H9 (cell line): ENCODE data around the gene NEMP1. TPM values are rescaled to one million over a fixed set of nuclear protein-coding genes. Genes with fewer than 3 reads are reported as not detected.

ENCODE experiments used
- DNase-seq: peaks from one replicate; pipeline ENCODE4 v3.0.0-alpha.2; 2017
- H2AFZ ChIP-seq: one replicate; pipeline ENCODE4 v1.6.1; 2013; ENCODE audit warnings: mild to moderate bottlenecking, low read length, control low read depth, moderate library complexity
- H2AK5ac ChIP-seq: 2 replicates; pipeline ENCODE4 v1.6.1; 2013; ENCODE audit warnings: low read length, control low read depth, mixed read lengths; ENCODE audit not compliant: insufficient read length
- H2BK120ac ChIP-seq: one replicate; pipeline ENCODE4 v1.6.1; 2013; ENCODE audit warnings: low read depth, mild to moderate bottlenecking, low read length, control low read depth, inconsistent platforms; ENCODE audit not compliant: poor library complexity, severe bottlenecking
- H2BK12ac ChIP-seq: 2 replicates; pipeline ENCODE4 v1.6.1; 2013; ENCODE audit warnings: low read length, control low read depth, mixed read lengths, low read depth; ENCODE audit not compliant: insufficient read length
- H2BK15ac ChIP-seq: 2 replicates; pipeline ENCODE4 v1.6.1; 2013; ENCODE audit warnings: low read depth, low read length, control low read depth
- H2BK20ac ChIP-seq: one replicate; pipeline ENCODE4 v1.6.1; 2013; ENCODE audit warnings: low read depth, mild to moderate bottlenecking, low read length, control low read depth, inconsistent platforms; ENCODE audit not compliant: poor library complexity, severe bottlenecking
- H2BK5ac ChIP-seq: 2 replicates; pipeline ENCODE4 v1.6.1; 2013; ENCODE audit warnings: low read length, control low read depth, mixed read lengths; ENCODE audit not compliant: insufficient read length
- H3K14ac ChIP-seq: 2 replicates; pipeline ENCODE4 v1.6.1; 2013; ENCODE audit warnings: low read length, control low read depth; ENCODE audit not compliant: insufficient read depth
- H3K18ac ChIP-seq: 2 replicates; pipeline ENCODE4 v1.6.1; 2013; ENCODE audit warnings: low read depth, mild to moderate bottlenecking, mixed read lengths, low read length, control low read depth; ENCODE audit not compliant: insufficient read length
- H3K23ac ChIP-seq: 2 replicates; pipeline ENCODE4 v1.6.1; 2013; ENCODE audit warnings: low read length, control low read depth, mixed read lengths, low read depth; ENCODE audit not compliant: insufficient read length
- H3K23me2 ChIP-seq: 2 replicates; pipeline ENCODE4 v1.6.1; 2013; ENCODE audit warnings: low read depth, mild to moderate bottlenecking, mixed read lengths, low read length, control low read depth; ENCODE audit not compliant: insufficient read length, poor library complexity, severe bottlenecking
- H3K27ac ChIP-seq: 2 replicates; pipeline ENCODE4 v1.5.1; 2013; ENCODE audit warnings: low read length, control low read depth, mixed read lengths, low read depth; ENCODE audit not compliant: insufficient read length
- H3K27me3 ChIP-seq: 2 replicates; pipeline ENCODE4 v1.6.1; 2013; ENCODE audit warnings: low read length, control low read depth, inconsistent platforms; ENCODE audit not compliant: insufficient read depth
- H3K4ac ChIP-seq: 2 replicates; pipeline ENCODE4 v1.6.1; 2013; ENCODE audit warnings: low read depth, mild to moderate bottlenecking, control low read depth, inconsistent platforms, low read length, moderate library complexity
- H3K4me1 ChIP-seq: 2 replicates; pipeline ENCODE4 v1.6.1; 2013; ENCODE audit warnings: low read length, control low read depth, inconsistent platforms; ENCODE audit not compliant: insufficient read depth
- H3K4me2 ChIP-seq: 2 replicates; pipeline ENCODE4 v1.6.1; 2013; ENCODE audit warnings: low read length, control low read depth, mixed read lengths; ENCODE audit not compliant: insufficient read length, insufficient read depth
- H3K56ac ChIP-seq: 2 replicates; pipeline ENCODE4 v1.6.1; 2013; ENCODE audit warnings: low read depth, mild to moderate bottlenecking, mixed read lengths, low read length, control low read depth; ENCODE audit not compliant: insufficient read length
- H3K79me1 ChIP-seq: 2 replicates; pipeline ENCODE4 v1.6.1; 2013; ENCODE audit warnings: low read depth, mild to moderate bottlenecking, moderate library complexity, low read length, control low read depth, inconsistent platforms; ENCODE audit not compliant: insufficient read depth, poor library complexity, severe bottlenecking
- H3K79me2 ChIP-seq: 2 replicates; pipeline ENCODE4 v1.6.1; 2013; ENCODE audit warnings: low read length, control low read depth, inconsistent platforms; ENCODE audit not compliant: insufficient read depth
- H3K9ac ChIP-seq: 2 replicates; pipeline ENCODE4 v1.6.1; 2013; ENCODE audit warnings: low read length, control low read depth, mixed read lengths; ENCODE audit not compliant: insufficient read length; ENCODE audit errors: extremely low read depth
- H3K9me3 ChIP-seq: one replicate; pipeline ENCODE4 v1.6.1; 2013; ENCODE audit warnings: low read depth, low read length, inconsistent platforms; ENCODE audit not compliant: control insufficient read depth
- H3T11ph ChIP-seq: one replicate; pipeline ENCODE4 v1.6.1; 2013; ENCODE audit warnings: mild to moderate bottlenecking, low read length, control low read depth, inconsistent platforms
- H4K20me1 ChIP-seq: one replicate; pipeline ENCODE4 v1.6.1; 2013; ENCODE audit not compliant: control insufficient read depth, insufficient read length, insufficient read depth
- H4K5ac ChIP-seq: 2 replicates; pipeline ENCODE4 v1.6.1; 2013; ENCODE audit warnings: low read depth, mild to moderate bottlenecking, mixed read lengths, low read length, control low read depth; ENCODE audit not compliant: insufficient read length
- H4K8ac ChIP-seq: replicated peaks from 2 replicates; pipeline ENCODE4 v1.6.1; 2013; ENCODE audit warnings: low read length, control low read depth, mixed read lengths, low read depth; ENCODE audit not compliant: insufficient read length
- H4K91ac ChIP-seq: 2 replicates; pipeline ENCODE4 v1.6.1; 2013; ENCODE audit warnings: low read depth, mild to moderate bottlenecking, moderate library complexity, mixed read lengths, low read length, control low read depth; ENCODE audit not compliant: insufficient read length
- H3K27ac Mint-ChIP-seq, 3 experiments: 2 replicates in 2 of 3; 3 replicates in 1 of 3; pipeline ENCODE4 v1.8.0; 2020 to 2021; ENCODE audit warnings: mixed read lengths in 3 of 3, mild to moderate bottlenecking in 1 of 3, moderate library complexity in 1 of 3
- H3K27me3 Mint-ChIP-seq: 2 replicates; pipeline ENCODE4 v1.8.0; 2021; ENCODE audit warnings: low read depth, mild to moderate bottlenecking, moderate library complexity, mixed read lengths
- H3K36me3 Mint-ChIP-seq, 3 experiments: 2 replicates in 2 of 3; 3 replicates in 1 of 3; pipeline ENCODE4 v1.8.0; 2020 to 2021; ENCODE audit warnings: low read depth in 3 of 3, mixed read lengths in 3 of 3; ENCODE audit not compliant: insufficient read depth in 1 of 3
- H3K4me1 Mint-ChIP-seq, 2 experiments: 2 replicates each; pipeline ENCODE4 v1.8.0; 2020; ENCODE audit warnings: mixed read lengths in 2 of 2
- H3K4me3 Mint-ChIP-seq, 2 experiments: 2 replicates in 1 of 2; 3 replicates in 1 of 2; pipeline ENCODE4 v1.8.0; 2020 to 2021; ENCODE audit warnings: mild to moderate bottlenecking in 2 of 2, mixed read lengths in 2 of 2, moderate library complexity in 1 of 2
- H3K9me3 Mint-ChIP-seq, 2 experiments: 2 replicates in 1 of 2; 3 replicates in 1 of 2; pipeline ENCODE4 v1.8.0; 2020; ENCODE audit warnings: mild to moderate bottlenecking in 2 of 2, mixed read lengths in 2 of 2, moderate library complexity in 1 of 2
- CTCF ChIP-seq: fragments of 200-600 bp; sonication (generic); conservative IDR thresholded peaks from 3 replicates; pipeline ENCODE4 v1.8.0; 2021; ENCODE audit warnings: antibody characterized with exemption, mild to moderate bottlenecking
- WGBS: extraction: QIAGEN DNeasy Blood & Tissue Kit; methylation state at CpG from one replicate; pipeline ENCODE4 v1.1.7; 2013; ENCODE audit warnings: missing lambda C conversion rate, low lambda C conversion rate, mixed read lengths; ENCODE audit not compliant: insufficient read length; ENCODE audit errors: extremely low coverage; 5-methylcytosine and 5-hydroxymethylcytosine counted together
- total RNA-seq: library from RNA; stranded (reverse); gene quantifications from 2 replicates; pipeline ENCODE4 v1.2.1, GENCODE V29; 2021

Gene NEMP1
- total RNA-seq, 1 experiment from 2014 or later: 50.1 TPM

GRCh38 chr12:57058454-57058853 lies 20.1 kb downstream of the NEMP1 start:
- Histone ChIP-seq H3K14ac (no peak overlapping the region), H2AFZ (no peak overlapping the region), H3T11ph (no peak overlapping the region), H3K9ac (no peak overlapping the region), H3K27me3 (no peaks in the 10 kb centered on the region), H3K4ac (no peak overlapping the region), H3K56ac (no peak overlapping the region), H3K23ac (no peak overlapping the region), H3K4me1 (no peaks in the 10 kb centered on the region), H3K4me2 (no peak overlapping the region), H2BK12ac (no peak overlapping the region), H2BK15ac (no peak overlapping the region), H2BK120ac (no peak overlapping the region), H3K79me1 (no peaks in the 10 kb centered on the region), H3K79me2 (no peaks in the 10 kb centered on the region), H4K5ac (no peak overlapping the region), H3K18ac (no peak overlapping the region), H3K27ac (no peak overlapping the region), H2BK20ac (no peak overlapping the region), H2BK5ac (no peak overlapping the region), H4K8ac (no peak overlapping the region), H4K91ac (no peak overlapping the region), H2AK5ac (no peak overlapping the region), H4K20me1 (no peaks in the 10 kb centered on the region), H3K23me2 (no peaks in the 10 kb centered on the region), H3K9me3 (no peaks in the 10 kb centered on the region)
- Mint-ChIP-seq H3K4me1 (no peaks in the 10 kb centered on the region), H3K27me3 (no peaks in the 10 kb centered on the region), H3K36me3 (peaks cover 33 to 77% (median 63%) of the 10 kb centered on the region in 3 experiments; a peak in 6 of 7 replicates), H3K4me3 (no peak overlapping the region), H3K9me3 (no peaks in the 10 kb centered on the region), H3K27ac (no peak overlapping the region)
- TF ChIP-seq CTCF: no peak
- no CpG with 5 or more reads among the region's 1 CpG for WGBS
- no peak for DNase-seq
